HG02642 (cell line): ENCODE results near the gene WDR54.
"Not testable (repeated sequence)": the region's sequence is repeated elsewhere in the genome, so short reads cannot be mapped to it uniquely, and the experiment has no call there.

ENCODE experiments used
- ATAC-seq: cut with Tn5 transposase; IDR thresholded peaks from one replicate; pipeline ENCODE4 v1.9.1; 2021; ENCODE audit warnings: mild to moderate bottlenecking; ENCODE audit not compliant: unreplicated experiment, poor library complexity

Gene WDR54

GRCh38 chr2:74401891-74402290, 19.6 kb upstream of the WDR54 start:
- no peak for ATAC-seq

- ATAC-seq = no peak
Observed at GRCh38 chr2:74406035-74406434, 15.5 kb upstream of the WDR54 start.

- no peak for ATAC-seq
Observed at GRCh38 chr2:74407682-74408081, 13.8 kb upstream of the WDR54 start.

- ATAC-seq = no peak
Observed at GRCh38 chr2:74413001-74413698, 8.4 kb upstream of the WDR54 start.

GRCh38 chr2:74414441-74414840, 7.1 kb upstream of the WDR54 start:
- no peak for ATAC-seq

GRCh38 chr2:74414881-74415761, 6.4 kb upstream of the WDR54 start:
- ATAC-seq = peak; percentile 40

- ATAC-seq = peak; percentile 6
Observed at GRCh38 chr2:74415762-74416395, 5.7 kb upstream of the WDR54 start.

GRCh38 chr2:74416778-74417177, 4.8 kb upstream of the WDR54 start:
- ATAC-seq = no peak

GRCh38 chr2:74417197-74417596, 4.3 kb upstream of the WDR54 start:
- ATAC-seq = no peak

- no peak for ATAC-seq
Observed at GRCh38 chr2:74417763-74418162, 3.8 kb upstream of the WDR54 start.

GRCh38 chr2:74418312-74418711, 3.2 kb upstream of the WDR54 start:
- no peak for ATAC-seq

GRCh38 chr2:74419345-74419744, 2.2 kb upstream of the WDR54 start:
- no peak for ATAC-seq

GRCh38 chr2:74420006-74420405, 1.5 kb upstream of the WDR54 start:
- ATAC-seq = no peak

- not testable (repeated sequence) for ATAC-seq
Observed at GRCh38 chr2:74420443-74421103, 957 bp upstream of the WDR54 start.

GRCh38 chr2:74423231-74424095, 1.9 kb downstream of the WDR54 start:
- no peak for ATAC-seq

GRCh38 chr2:74424139-74424992, 2.8 kb downstream of the WDR54 start:
- no peak for ATAC-seq

- ATAC-seq = no peak
Observed at GRCh38 chr2:74424995-74425406, 3.5 kb downstream of the WDR54 start.

- ATAC-seq = no peak
Observed at GRCh38 chr2:74425523-74425922, 4.0 kb downstream of the WDR54 start.
